ENCODE measurements around the gene SGK1. TPM values are rescaled to one million over a fixed set of nuclear protein-coding genes. Genes with fewer than 3 reads are reported as not detected.

Gene SGK1
- total RNA-seq, 1 experiment from 2014 or later: 23.2 TPM

DNA sequence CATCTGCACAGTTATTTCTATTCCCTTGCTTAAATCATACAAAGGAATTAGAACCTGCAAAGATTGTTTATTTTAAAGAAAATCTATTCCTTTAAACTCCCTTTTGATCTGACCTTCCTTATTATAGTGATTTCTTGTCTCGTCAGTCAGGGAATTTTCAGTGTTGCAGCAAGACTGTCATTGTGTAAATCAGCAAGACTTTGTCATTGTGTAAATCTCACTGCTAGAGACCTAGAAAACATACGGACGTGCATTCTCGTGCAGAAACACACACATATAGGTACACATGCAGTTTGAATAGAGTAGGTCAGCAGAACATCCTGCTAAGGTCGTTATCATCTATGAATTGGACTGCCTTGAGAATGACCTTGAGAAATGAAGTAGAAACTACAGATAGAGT is 6.2 kb upstream of the SGK1 start (continued):
- TF ChIP-seq, protein P1, sequence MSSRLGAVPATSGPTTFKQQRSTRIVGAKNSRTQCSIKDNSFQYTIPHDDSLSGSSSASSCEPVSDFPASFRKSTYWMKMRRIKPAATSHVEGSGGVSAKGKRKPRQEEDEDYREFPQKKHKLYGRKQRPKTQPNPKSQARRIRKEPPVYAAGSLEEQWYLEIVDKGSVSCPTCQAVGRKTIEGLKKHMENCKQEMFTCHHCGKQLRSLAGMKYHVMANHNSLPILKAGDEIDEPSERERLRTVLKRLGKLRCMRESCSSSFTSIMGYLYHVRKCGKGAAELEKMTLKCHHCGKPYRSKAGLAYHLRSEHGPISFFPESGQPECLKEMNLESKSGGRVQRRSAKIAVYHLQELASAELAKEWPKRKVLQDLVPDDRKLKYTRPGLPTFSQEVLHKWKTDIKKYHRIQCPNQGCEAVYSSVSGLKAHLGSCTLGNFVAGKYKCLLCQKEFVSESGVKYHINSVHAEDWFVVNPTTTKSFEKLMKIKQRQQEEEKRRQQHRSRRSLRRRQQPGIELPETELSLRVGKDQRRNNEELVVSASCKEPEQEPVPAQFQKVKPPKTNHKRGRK (CRISPR knock-in tag; IDR thresholded peaks at IDR 0.05; ENCODE audit: borderline replicate concordance): no peak
- TF ChIP-seq, protein P2, sequence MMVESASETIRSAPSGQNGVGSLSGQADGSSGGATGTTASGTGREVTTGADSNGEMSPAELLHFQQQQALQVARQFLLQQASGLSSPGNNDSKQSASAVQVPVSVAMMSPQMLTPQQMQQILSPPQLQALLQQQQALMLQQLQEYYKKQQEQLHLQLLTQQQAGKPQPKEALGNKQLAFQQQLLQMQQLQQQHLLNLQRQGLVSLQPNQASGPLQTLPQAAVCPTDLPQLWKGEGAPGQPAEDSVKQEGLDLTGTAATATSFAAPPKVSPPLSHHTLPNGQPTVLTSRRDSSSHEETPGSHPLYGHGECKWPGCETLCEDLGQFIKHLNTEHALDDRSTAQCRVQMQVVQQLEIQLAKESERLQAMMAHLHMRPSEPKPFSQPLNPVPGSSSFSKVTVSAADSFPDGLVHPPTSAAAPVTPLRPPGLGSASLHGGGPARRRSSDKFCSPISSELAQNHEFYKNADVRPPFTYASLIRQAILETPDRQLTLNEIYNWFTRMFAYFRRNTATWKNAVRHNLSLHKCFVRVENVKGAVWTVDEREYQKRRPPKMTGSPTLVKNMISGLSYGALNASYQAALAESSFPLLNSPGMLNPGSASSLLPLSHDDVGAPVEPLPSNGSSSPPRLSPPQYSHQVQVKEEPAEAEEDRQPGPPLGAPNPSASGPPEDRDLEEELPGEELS (CRISPR knock-in tag; IDR thresholded peaks at IDR 0.05): no peak
- TF ChIP-seq AFF4 (CRISPR knock-in tag; IDR thresholded peaks at IDR 0.05; ENCODE audit: borderline replicate concordance): no peak
- TF ChIP-seq FOXJ3 (CRISPR knock-in tag; IDR thresholded peaks at IDR 0.05; ENCODE audit: borderline replicate concordance): no peak
- no peak for TF ChIP-seq ZSCAN18 (CRISPR knock-in tag; IDR thresholded peaks at IDR 0.05)
- TF ChIP-seq, protein P3, sequence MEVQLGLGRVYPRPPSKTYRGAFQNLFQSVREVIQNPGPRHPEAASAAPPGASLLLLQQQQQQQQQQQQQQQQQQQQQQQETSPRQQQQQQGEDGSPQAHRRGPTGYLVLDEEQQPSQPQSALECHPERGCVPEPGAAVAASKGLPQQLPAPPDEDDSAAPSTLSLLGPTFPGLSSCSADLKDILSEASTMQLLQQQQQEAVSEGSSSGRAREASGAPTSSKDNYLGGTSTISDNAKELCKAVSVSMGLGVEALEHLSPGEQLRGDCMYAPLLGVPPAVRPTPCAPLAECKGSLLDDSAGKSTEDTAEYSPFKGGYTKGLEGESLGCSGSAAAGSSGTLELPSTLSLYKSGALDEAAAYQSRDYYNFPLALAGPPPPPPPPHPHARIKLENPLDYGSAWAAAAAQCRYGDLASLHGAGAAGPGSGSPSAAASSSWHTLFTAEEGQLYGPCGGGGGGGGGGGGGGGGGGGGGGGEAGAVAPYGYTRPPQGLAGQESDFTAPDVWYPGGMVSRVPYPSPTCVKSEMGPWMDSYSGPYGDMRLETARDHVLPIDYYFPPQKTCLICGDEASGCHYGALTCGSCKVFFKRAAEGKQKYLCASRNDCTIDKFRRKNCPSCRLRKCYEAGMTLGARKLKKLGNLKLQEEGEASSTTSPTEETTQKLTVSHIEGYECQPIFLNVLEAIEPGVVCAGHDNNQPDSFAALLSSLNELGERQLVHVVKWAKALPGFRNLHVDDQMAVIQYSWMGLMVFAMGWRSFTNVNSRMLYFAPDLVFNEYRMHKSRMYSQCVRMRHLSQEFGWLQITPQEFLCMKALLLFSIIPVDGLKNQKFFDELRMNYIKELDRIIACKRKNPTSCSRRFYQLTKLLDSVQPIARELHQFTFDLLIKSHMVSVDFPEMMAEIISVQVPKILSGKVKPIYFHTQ (CRISPR knock-in tag; IDR thresholded peaks at IDR 0.05): no peak
- TF ChIP-seq ZNF532 (CRISPR knock-in tag; IDR thresholded peaks at IDR 0.05; ENCODE audit: borderline replicate concordance): no peak
- TF ChIP-seq, protein P4, sequence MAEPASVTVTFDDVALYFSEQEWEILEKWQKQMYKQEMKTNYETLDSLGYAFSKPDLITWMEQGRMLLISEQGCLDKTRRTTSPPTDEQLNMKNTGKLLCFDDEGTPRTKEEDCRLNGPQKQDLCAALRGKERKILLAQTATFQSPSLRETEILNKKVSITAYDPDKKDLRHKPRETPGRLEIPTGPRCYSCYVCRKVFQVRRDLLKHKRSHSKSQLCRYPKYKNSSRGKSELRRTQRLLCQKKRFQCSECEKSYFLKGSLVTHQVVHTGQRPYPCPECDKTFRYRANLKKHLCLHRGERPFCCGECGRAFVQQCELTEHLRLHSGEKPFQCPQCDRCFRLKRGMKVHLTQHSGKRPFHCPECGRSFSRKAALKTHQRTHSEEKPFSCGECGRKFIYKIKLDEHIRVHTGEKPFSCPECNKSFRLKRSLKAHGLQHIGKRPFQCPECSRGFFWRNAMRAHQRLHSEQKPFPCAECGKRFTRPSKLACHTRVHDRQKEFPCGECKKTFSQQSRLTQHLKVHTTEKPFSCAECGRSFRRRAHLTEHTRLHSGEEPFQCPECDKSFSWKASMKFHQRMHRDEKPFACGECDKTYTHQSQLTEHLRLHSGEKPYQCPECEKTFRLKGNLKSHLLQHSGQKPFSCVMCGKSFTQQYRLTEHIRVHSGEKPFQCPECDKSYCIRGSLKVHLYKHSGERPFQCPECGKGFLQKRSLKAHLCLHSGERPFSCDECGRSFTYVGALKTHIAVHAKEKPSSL (CRISPR knock-in tag; conservative IDR thresholded peaks at IDR 0.05): no peak
- TF ChIP-seq KAT7 (CRISPR knock-in tag; IDR thresholded peaks at IDR 0.05; ENCODE audit: borderline replicate concordance): no peak
- TF ChIP-seq, protein P5, sequence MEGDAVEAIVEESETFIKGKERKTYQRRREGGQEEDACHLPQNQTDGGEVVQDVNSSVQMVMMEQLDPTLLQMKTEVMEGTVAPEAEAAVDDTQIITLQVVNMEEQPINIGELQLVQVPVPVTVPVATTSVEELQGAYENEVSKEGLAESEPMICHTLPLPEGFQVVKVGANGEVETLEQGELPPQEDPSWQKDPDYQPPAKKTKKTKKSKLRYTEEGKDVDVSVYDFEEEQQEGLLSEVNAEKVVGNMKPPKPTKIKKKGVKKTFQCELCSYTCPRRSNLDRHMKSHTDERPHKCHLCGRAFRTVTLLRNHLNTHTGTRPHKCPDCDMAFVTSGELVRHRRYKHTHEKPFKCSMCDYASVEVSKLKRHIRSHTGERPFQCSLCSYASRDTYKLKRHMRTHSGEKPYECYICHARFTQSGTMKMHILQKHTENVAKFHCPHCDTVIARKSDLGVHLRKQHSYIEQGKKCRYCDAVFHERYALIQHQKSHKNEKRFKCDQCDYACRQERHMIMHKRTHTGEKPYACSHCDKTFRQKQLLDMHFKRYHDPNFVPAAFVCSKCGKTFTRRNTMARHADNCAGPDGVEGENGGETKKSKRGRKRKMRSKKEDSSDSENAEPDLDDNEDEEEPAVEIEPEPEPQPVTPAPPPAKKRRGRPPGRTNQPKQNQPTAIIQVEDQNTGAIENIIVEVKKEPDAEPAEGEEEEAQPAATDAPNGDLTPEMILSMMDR (IDR thresholded peaks at IDR 0.05): no peak
